Stimulated activated CD4-positive, alpha-beta T cell treated with anti-CD3 and anti-CD28 coated beads, Interleukin-12 subunit alpha, Interleukin-12 subunit beta, amount 100 ng/mL, for 24 hours (primary cell): ENCODE data around the gene SLC23A2.

Experiments
- DNase-seq, 2 experiments: peaks; one replicate each; pipeline ENCODE4 v3.0.0-alpha.2; 2020; ENCODE audit warnings: low read depth in 2 of 2

Gene SLC23A2

GRCh38 chr20:4966826-4967751 is 34.2 kb downstream of the SLC23A2 start:
- no peak for DNase-seq

GRCh38 chr20:4962241-4962855 is 39.0 kb downstream of the SLC23A2 start:
- DNase-seq = no peak

GRCh38 chr20:4961746-4962145 is 39.6 kb downstream of the SLC23A2 start:
- no peak for DNase-seq

GRCh38 chr20:4959592-4959991 is 41.7 kb downstream of the SLC23A2 start:
- DNase-seq = no peak

- DNase-seq = no peak
Measured at GRCh38 chr20:4957939-4958362, 43.4 kb downstream of the SLC23A2 start.

GRCh38 chr20:4957187-4957586 is 44.1 kb downstream of the SLC23A2 start:
- DNase-seq = no peak

GRCh38 chr20:4956200-4956810 is 45.0 kb downstream of the SLC23A2 start:
- no peak for DNase-seq

- DNase-seq = no peak
Measured at GRCh38 chr20:4953881-4954280, 47.4 kb downstream of the SLC23A2 start.

GRCh38 chr20:4952229-4952628 is 49.1 kb downstream of the SLC23A2 start:
- no peak for DNase-seq

- no peak for DNase-seq
Measured at GRCh38 chr20:4951299-4951698, 50.0 kb downstream of the SLC23A2 start.

GRCh38 chr20:4950841-4951240 is 50.5 kb downstream of the SLC23A2 start:
- no peak for DNase-seq

GRCh38 chr20:4950437-4950836 is 50.9 kb downstream of the SLC23A2 start:
- DNase-seq = no peak

- no peak for DNase-seq
Measured at GRCh38 chr20:4949833-4950178, 51.5 kb downstream of the SLC23A2 start.

GRCh38 chr20:4947817-4948559 is 53.3 kb downstream of the SLC23A2 start:
- no peak for DNase-seq

GRCh38 chr20:4946986-4947385 is 54.3 kb downstream of the SLC23A2 start:
- DNase-seq = no peak

- no peak for DNase-seq
Measured at GRCh38 chr20:4946585-4946984, 54.7 kb downstream of the SLC23A2 start.

- DNase-seq = no peak
Measured at GRCh38 chr20:4944518-4945313, 56.6 kb downstream of the SLC23A2 start.

- DNase-seq = no peak
Measured at GRCh38 chr20:4942331-4942730, 59.0 kb downstream of the SLC23A2 start.

- DNase-seq = no peak
Measured at GRCh38 chr20:4937407-4938319, 63.6 kb downstream of the SLC23A2 start.

- no peak for DNase-seq
Measured at GRCh38 chr20:4936851-4937406, 64.4 kb downstream of the SLC23A2 start.
